Neural cell (in vitro differentiated cells): ENCODE data around the gene APOBEC2. TPM values are rescaled to one million over a fixed set of nuclear protein-coding genes. Genes with fewer than 3 reads are reported as not detected.

Source experiments
- H2AFZ ChIP-seq: fragments of 200-600, 300-800 bp; sonication (generic), shearing (Covaris generic); 2 replicates; pipeline ENCODE4 v1.6.0; 2014; ENCODE audit warnings: low read depth, mild to moderate bottlenecking, antibody characterized with exemption, low read length, moderate library complexity
- H3F3A ChIP-seq: fragments of 200-600 bp; shearing (Covaris generic); 2 replicates; pipeline ENCODE4 v1.6.1; 2016; ENCODE audit warnings: mild to moderate bottlenecking, moderate library complexity, mixed read lengths, antibody characterized with exemption, low read length; ENCODE audit not compliant: insufficient read depth, poor library complexity, severe bottlenecking
- H3K27ac ChIP-seq: fragments of 200-600, 300-800 bp; sonication (generic), shearing (Covaris generic); 2 replicates; pipeline ENCODE4 v1.5.1; 2014; ENCODE audit warnings: mild to moderate bottlenecking, low read length, moderate library complexity
- H3K27me3 ChIP-seq: fragments of 300-800, 200-600 bp; sonication (generic), shearing (Covaris generic); 2 replicates; pipeline ENCODE4 v1.6.0; 2014; ENCODE audit warnings: mild to moderate bottlenecking, low read depth, low read length, moderate library complexity; ENCODE audit not compliant: insufficient read depth
- H3K36me3 ChIP-seq: fragments of 300-800, 200-600 bp; sonication (generic), shearing (Covaris generic); 2 replicates; pipeline ENCODE4 v1.5.1; 2014; ENCODE audit warnings: mild to moderate bottlenecking, antibody characterized with exemption, low read length, moderate library complexity; ENCODE audit not compliant: insufficient read depth
- H3K4me2 ChIP-seq: fragments of 300-800, 200-600 bp; sonication (generic), shearing (Covaris generic); 2 replicates; pipeline ENCODE4 v1.6.0; 2014; ENCODE audit warnings: mild to moderate bottlenecking, low read length
- H3K4me3 ChIP-seq: fragments of 300-800, 200-600 bp; sonication (generic), shearing (Covaris generic); 2 replicates; pipeline ENCODE4 v1.5.1; 2014; ENCODE audit warnings: mild to moderate bottlenecking, low read length, moderate library complexity
- H3K79me2 ChIP-seq: fragments of 200-600 bp; shearing (Covaris generic); replicated peaks from 2 replicates; pipeline ENCODE4 v1.6.0; 2014; ENCODE audit warnings: mild to moderate bottlenecking, low read length, moderate library complexity; ENCODE audit not compliant: insufficient read depth
- H3K9ac ChIP-seq: fragments of 300-800, 200-600 bp; sonication (generic), shearing (Covaris generic); 2 replicates; pipeline ENCODE4 v1.6.1; 2016; ENCODE audit warnings: mild to moderate bottlenecking, low read length, mixed read lengths
- H3K9me2 ChIP-seq: fragments of 200-600 bp; shearing (Covaris generic); 2 replicates; pipeline ENCODE4 v1.6.1; 2016; ENCODE audit warnings: mild to moderate bottlenecking, low read length, mixed read lengths; ENCODE audit not compliant: insufficient read depth
- H3K9me3 ChIP-seq: fragments of 200-600, 300-800 bp; sonication (generic), shearing (Covaris generic); 2 replicates; pipeline ENCODE4 v1.6.1; 2016; ENCODE audit warnings: mild to moderate bottlenecking, mixed run types, low read length, moderate library complexity, mixed read lengths
- H4K20me1 ChIP-seq: fragments of 200-600 bp; shearing (Covaris generic); 2 replicates; pipeline ENCODE4 v1.6.1; 2016; ENCODE audit warnings: mild to moderate bottlenecking, mixed run types; ENCODE audit not compliant: insufficient read depth
- CTCF ChIP-seq: fragments of 450-650 bp; IDR thresholded peaks from 2 replicates; pipeline ENCODE4 v1.5.1; 2014; ENCODE audit warnings: antibody characterized with exemption, mild to moderate bottlenecking, moderate library complexity; ENCODE audit not compliant: poor library complexity, severe bottlenecking
- EP300 ChIP-seq: fragments of 450-650 bp; conservative IDR thresholded peaks from 2 replicates; pipeline ENCODE4 v1.6.1; 2014; ENCODE audit warnings: antibody characterized with exemption, mild to moderate bottlenecking, moderate library complexity; ENCODE audit not compliant: poor library complexity, severe bottlenecking
- EZH2 ChIP-seq: fragments of 200-600, 300-800 bp; shearing (Covaris generic), sonication (generic); IDR thresholded peaks from 2 replicates; pipeline ENCODE4 v1.6.1; 2014; ENCODE audit warnings: antibody characterized with exemption, low read length, borderline replicate concordance, mild to moderate bottlenecking; ENCODE audit not compliant: insufficient read depth, poor library complexity, severe bottlenecking
- MXI1 ChIP-seq: fragments of 450-650 bp; conservative IDR thresholded peaks from 2 replicates; pipeline ENCODE4 v1.6.1; 2014; ENCODE audit warnings: antibody characterized with exemption, mild to moderate bottlenecking; ENCODE audit not compliant: poor library complexity, severe bottlenecking
- POLR2AphosphoS5 ChIP-seq: IDR thresholded peaks from 2 replicates; pipeline ENCODE4 v1.6.1; 2012
- RAD21 ChIP-seq: fragments of 450-650 bp; conservative IDR thresholded peaks from 2 replicates; pipeline ENCODE4 v1.6.1; 2014; ENCODE audit warnings: antibody characterized with exemption, mild to moderate bottlenecking, moderate library complexity
- REST ChIP-seq: IDR thresholded peaks from 2 replicates; pipeline ENCODE4 v1.6.1; 2012; ENCODE audit warnings: borderline replicate concordance
- SMC3 ChIP-seq: fragments of 450-650 bp; conservative IDR thresholded peaks from 2 replicates; pipeline ENCODE4 v1.6.1; 2014; ENCODE audit warnings: antibody characterized with exemption, mild to moderate bottlenecking, moderate library complexity; ENCODE audit not compliant: poor library complexity
- TAF1 ChIP-seq: IDR thresholded peaks from 2 replicates; pipeline ENCODE4 v1.6.1; 2012; ENCODE audit warnings: low read depth
- polyA plus RNA-seq: library from polyadenylated mRNA; depleted of rRNA; stranded (reverse); fragments of >200 nt; gene quantifications from 2 replicates; pipeline ENCODE4 v1.2.3, GENCODE V29; 2014

The APOBEC2 gene
- polyA plus RNA-seq, 1 donor from 2014 or later, result not detected

GRCh38 chr6:41071923-41072835 lies 19.2 kb downstream of the APOBEC2 start, which contains the start of gene OARD1:
TSS of gene OARD1 (minus strand) at chr6:41072356. CDS start at chr6:41071634, 722 bp downstream.
- H3K9me3 ChIP-seq, result no peaks in the 10 kb centered on the region
- peak within 1 kb of the TSS; percentile 50 for H3K4me2 ChIP-seq
- TF ChIP-seq EP300, result peak; percentile 31
- peak; percentile 60 for TF ChIP-seq CTCF
- no peak for TF ChIP-seq TAF1
- peak; percentile 81 for TF ChIP-seq MXI1
- TF ChIP-seq POLR2AphosphoS5, result peak; percentile 58
- TF ChIP-seq REST, result peak; percentile 52
- peak; percentile 57 for TF ChIP-seq RAD21
- TF ChIP-seq EZH2, result no peak
- TF ChIP-seq SMC3, result peak; percentile 62
- peaks cover 33% of the 10 kb centered on the region for H3K79me2 ChIP-seq
- H3F3A ChIP-seq, result peaks cover 4% of the 10 kb centered on the region
- H2AFZ ChIP-seq, result peak within 1 kb of the TSS; percentile 73
- peak within 1 kb of the TSS; percentile 98 for H3K9ac ChIP-seq
- H3K4me3 ChIP-seq, result peak within 1 kb of the TSS; percentile 89
- H3K36me3 ChIP-seq, result no peaks in the 10 kb centered on the region
- H3K9me2 ChIP-seq, result no peaks in the 10 kb centered on the region
- H3K27me3 ChIP-seq, result no peaks in the 10 kb centered on the region
- peak within 1 kb of the TSS; percentile 95 for H3K27ac ChIP-seq
- H4K20me1 ChIP-seq, result no peaks in the 10 kb centered on the region

DNA sequence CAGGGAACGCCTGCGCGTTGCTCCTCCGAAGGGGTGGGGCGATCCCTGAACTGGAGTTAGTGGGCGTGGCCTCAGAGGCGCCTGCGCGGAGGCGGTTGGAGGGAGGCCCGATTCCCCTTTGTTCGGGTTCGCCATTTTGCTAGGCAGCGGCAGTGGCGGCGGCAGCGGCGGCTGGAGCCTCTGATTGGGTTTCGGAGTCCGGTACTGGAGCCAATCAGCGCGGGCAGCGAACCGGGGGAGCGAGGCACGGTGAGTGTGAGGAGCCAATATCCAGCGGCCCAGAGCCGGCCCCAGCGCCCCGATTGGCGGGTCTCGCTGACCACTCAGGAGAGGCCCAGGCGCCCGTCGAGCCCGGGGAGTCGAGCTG lies 19.8 kb downstream of the APOBEC2 start, which contains the start of gene NFYA:
Gene NFYA (plus strand): TSS at position 139 of the 367 bp plus-strand sequence. CDS start 6,116 bp downstream, outside the sequence.
- peak within 1 kb of the TSS; percentile 92 for H3K4me2 ChIP-seq
- peak within 1 kb of the TSS; percentile 98 for H3K9ac ChIP-seq
- H3K9me2 ChIP-seq, result no peaks in the 10 kb centered on the region
- no peaks in the 10 kb centered on the region for H3K27me3 ChIP-seq
- peak within 1 kb of the TSS; percentile 73 for H2AFZ ChIP-seq
- TF ChIP-seq TAF1 (no peak), EP300 (no peak), POLR2AphosphoS5 (peak; percentile 63)
- peak within 1 kb of the TSS; percentile 89 for H3K4me3 ChIP-seq
- no peaks in the 10 kb centered on the region for H4K20me1 ChIP-seq
- H3K9me3 ChIP-seq, result no peaks in the 10 kb centered on the region
- peak within 1 kb of the TSS; percentile 95 for H3K27ac ChIP-seq
- peaks cover 4% of the 10 kb centered on the region for H3F3A ChIP-seq
- no peaks in the 10 kb centered on the region for H3K36me3 ChIP-seq
- peaks cover 40% of the 10 kb centered on the region for H3K79me2 ChIP-seq
